ENCODE measurements around the gene PGA5.
"Not testable (repeated sequence)": the region's sequence is repeated elsewhere in the genome, so short reads cannot be mapped to it uniquely, and the experiment has no call there.

Gene PGA5

GRCh38 chr11:61240875-61241274 is at the start of gene PGA5:
TSS of gene PGA5 (plus strand) at chr11:61241175. CDS start at chr11:61241227, 52 bp downstream.
- H3K4me1 Mint-ChIP-seq; H3K27me3 Mint-ChIP-seq (ENCODE audit: low read depth); H3K36me3 Mint-ChIP-seq (ENCODE audit: low read depth); H3K27ac Mint-ChIP-seq; H3K4me3 Mint-ChIP-seq; H3K9me3 Mint-ChIP-seq: not testable (repeated sequence)

- H3K27me3 Mint-ChIP-seq (ENCODE audit: low read depth), result peaks cover 6% of the 10 kb centered on the region
- H3K9me3 Mint-ChIP-seq, result no peaks in the 10 kb centered on the region
- peak overlapping the region; percentile 37 to 86 (median 74) for H3K27ac Mint-ChIP-seq
- TF ChIP-seq CTCF (IDR thresholded peaks at IDR 0.05; ENCODE audit: unreplicated experiment in 3 of 3), result no peak
- no peak overlapping the region for H3K4me3 Mint-ChIP-seq
- no peaks in the 10 kb centered on the region for H3K36me3 Mint-ChIP-seq (ENCODE audit: low read depth)
- peaks cover 13% of the 10 kb centered on the region for H3K4me1 Mint-ChIP-seq
These were observed 47.4 kb upstream of the PGA5 start for GRCh38 chr11:61193596-61193995.

- Mint-ChIP-seq H3K9me3 (peaks cover under 1% of the 10 kb centered on the region), H3K27me3 (ENCODE audit: low read depth) (peaks cover 6% of the 10 kb centered on the region), H3K4me1 (peaks cover 13% of the 10 kb centered on the region), H3K4me3 (no peak overlapping the region), H3K36me3 (ENCODE audit: low read depth) (no peaks in the 10 kb centered on the region), H3K27ac (peak overlapping the region; percentile 74 to 86 (median 75))
- no peak for TF ChIP-seq CTCF (IDR thresholded peaks at IDR 0.05; ENCODE audit: unreplicated experiment in 3 of 3)
These were observed 46.8 kb upstream of the PGA5 start for GRCh38 chr11:61194169-61194671.

GRCh38 chr11:61194981-61195695 is 45.8 kb upstream of the PGA5 start:
- H3K9me3 Mint-ChIP-seq, result peaks cover 2% of the 10 kb centered on the region
- no peak overlapping the region for H3K4me3 Mint-ChIP-seq
- H3K27ac Mint-ChIP-seq, result peak overlapping the region; percentile 74 to 86 (median 75)
- no peaks in the 10 kb centered on the region for H3K36me3 Mint-ChIP-seq (ENCODE audit: low read depth)
- H3K27me3 Mint-ChIP-seq (ENCODE audit: low read depth), result peaks cover 6% of the 10 kb centered on the region
- TF ChIP-seq CTCF (IDR thresholded peaks at IDR 0.05; ENCODE audit: unreplicated experiment in 3 of 3), result no peak
- H3K4me1 Mint-ChIP-seq, result peaks cover 13% of the 10 kb centered on the region

- H3K4me1 Mint-ChIP-seq, result peaks cover 13% of the 10 kb centered on the region
- H3K36me3 Mint-ChIP-seq (ENCODE audit: low read depth), result no peaks in the 10 kb centered on the region
- H3K27ac Mint-ChIP-seq, result peak overlapping the region; percentile 74 to 86 (median 75)
- peaks cover 2% of the 10 kb centered on the region for H3K9me3 Mint-ChIP-seq
- peak overlapping the region in 2 of 3 experiments; percentile 5 to 69 for H3K4me3 Mint-ChIP-seq
- H3K27me3 Mint-ChIP-seq (ENCODE audit: low read depth), result peaks cover 6% of the 10 kb centered on the region
- TF ChIP-seq CTCF (IDR thresholded peaks at IDR 0.05; ENCODE audit: unreplicated experiment in 3 of 3), result no peak
These were observed 45.3 kb upstream of the PGA5 start for GRCh38 chr11:61195719-61196118.

- Mint-ChIP-seq H3K27me3 (ENCODE audit: low read depth) (peaks cover 11% of the 10 kb centered on the region), H3K4me1 (peaks cover 13% of the 10 kb centered on the region), H3K27ac (no peak overlapping the region), H3K36me3 (ENCODE audit: low read depth) (no peaks in the 10 kb centered on the region), H3K4me3 (no peak overlapping the region), H3K9me3 (peaks cover 2% of the 10 kb centered on the region)
- TF ChIP-seq CTCF (IDR thresholded peaks at IDR 0.05; ENCODE audit: unreplicated experiment in 3 of 3), result no peak
These were observed 42.6 kb upstream of the PGA5 start for GRCh38 chr11:61198361-61198760.

All from nephron (organoid).